LNCAP (cell line): ENCODE data around the gene HLA-A.

Experiments used
- CTCF ChIP-seq: fragments of 450-650 bp; IDR thresholded peaks from 2 replicates; pipeline ENCODE4 v1.5.1; 2017; ENCODE audit warnings: mild to moderate bottlenecking

The HLA-A gene

GRCh38 chr6:29976253-29976587 lies 33.9 kb downstream of the HLA-A start:
- no peak for TF ChIP-seq CTCF

- TF ChIP-seq CTCF: peak; percentile 33
Observed at GRCh38 chr6:29976588-29977424, 34.5 kb downstream of the HLA-A start.

GRCh38 chr6:29977425-29977727 lies 35.0 kb downstream of the HLA-A start:
- no peak for TF ChIP-seq CTCF

- TF ChIP-seq CTCF: no peak
Observed at GRCh38 chr6:29980511-29980910, 38.2 kb downstream of the HLA-A start.

- no peak for TF ChIP-seq CTCF
Observed at GRCh38 chr6:29981211-29981812, 39.0 kb downstream of the HLA-A start.

GRCh38 chr6:29982097-29982496 lies 39.8 kb downstream of the HLA-A start:
- TF ChIP-seq CTCF: no peak

GRCh38 chr6:29984232-29984631 lies 41.9 kb downstream of the HLA-A start:
- no peak for TF ChIP-seq CTCF
